K562 (cell line): Measurements from ENCODE around the gene CPHXL2. TPM values are rescaled to one million over a fixed set of nuclear protein-coding genes. Genes with fewer than 3 reads are reported as not detected.

Experiments used
- ATF7 ChIP-seq: fragments of 450-650 bp; IDR thresholded peaks from 2 replicates; pipeline ENCODE4 v1.7.1; 2014; ENCODE audit warnings: mild to moderate bottlenecking, moderate library complexity
- E2F6 ChIP-seq, 2 experiments: IDR thresholded peaks; 2 replicates each; pipeline ENCODE4 v1.6.1; 2011; ENCODE audit warnings: borderline replicate concordance in 1 of 2, control low read depth in 1 of 2, low read depth in 1 of 2, low read length in 1 of 2, mild to moderate bottlenecking in 1 of 2, mixed read lengths in 1 of 2, moderate library complexity in 1 of 2; ENCODE audit not compliant: insufficient read depth in 1 of 2, insufficient read length in 1 of 2, poor library complexity in 1 of 2, severe bottlenecking in 1 of 2; ENCODE audit errors: extremely low read depth in 1 of 2
- MAZ ChIP-seq, 2 experiments: fragments of 450-650 bp in 1 of 2; sonication (generic) in 1 of 2; formaldehyde crosslinking; IDR thresholded peaks in 1 of 2; conservative IDR thresholded peaks in 1 of 2; 2 replicates each; pipeline versions ENCODE4 v1.4.0 to v1.5.0; 2020; ENCODE audit warnings: mild to moderate bottlenecking in 1 of 2, missing genetic modification reagents in 1 of 2
- MEIS2 ChIP-seq: fragments of 450-650 bp; IDR thresholded peaks from 2 replicates; pipeline ENCODE4 v1.6.1; 2014; ENCODE audit warnings: mild to moderate bottlenecking; ENCODE audit not compliant: partially characterized antibody
- MGA ChIP-seq: fragments of 450-650 bp; IDR thresholded peaks from 2 replicates; pipeline ENCODE4 v1.6.1; 2016; ENCODE audit warnings: mild to moderate bottlenecking, moderate library complexity
- MITF ChIP-seq: IDR thresholded peaks from 2 replicates; pipeline ENCODE4 v1.6.1; 2014; ENCODE audit warnings: antibody characterized with exemption
- ZFP91 ChIP-seq: sonication (generic); formaldehyde crosslinking; IDR thresholded peaks from 2 replicates; pipeline ENCODE4 v1.8.0; 2022; ENCODE audit warnings: mild to moderate bottlenecking, missing genetic modification reagents
- polyA plus RNA-seq, 8 experiments: library from polyadenylated mRNA; depleted of rRNA in 4 of 8; stranded (reverse) in 5 of 8; unstranded in 3 of 8; fragments of >200 nt; fragmentation: Nextera tagmentation in 2 of 8; fragmentation: Illumina TruSeq in 1 of 8; extraction: Ambion mirVana in 2 of 8; extraction: Trizol in 1 of 8; gene quantifications; 2 replicates each; pipeline versions ENCODE4 v1.2.1 to v1.2.3, GENCODE V29; 2011 to 2014; ENCODE audit warnings: inconsistent platforms in 1 of 8, missing spikeins in 1 of 8
- total RNA-seq, 7 experiments: library from RNA; depleted of rRNA in 6 of 7; stranded (reverse); fragments of >200 nt in 6 of 7; fragmentation: Illumina TruSeq in 2 of 7; extraction: Trizol in 2 of 7; gene quantifications; 2 replicates each; pipeline versions ENCODE4 v1.2.1 to v1.2.3, GENCODE V29; 2011 to 2021; ENCODE audit warnings: low replicate concordance in 1 of 7

The CPHXL2 gene
- total and polyA plus RNA-seq, 9 of the 15 experiments (the other 6 are each of a cell fraction or from before 2014, with no cell fraction given), result not detected

GRCh38 chr16:75620326-75621169, 56.3 kb downstream of the CPHXL2 start (continued):
- TF ChIP-seq ZFP91 (CRISPR knock-in tag) (no peak), MGA (0 out of 2 replicates have a peak, but pooled peaks have one; percentile 51), ATF7 (peak; percentile 26; the same call in 1 of the 2 replicates), E2F6 (IDR thresholded peaks at IDR 0.05; ENCODE audit: borderline replicate concordance in 1 of 2, extremely low read depth in 1 of 2, insufficient read depth in 1 of 2, insufficient read length in 1 of 2, low read depth in 1 of 2, low read length in 1 of 2, poor library complexity in 1 of 2, severe bottlenecking in 1 of 2) (peak in 1 of 2 experiments; percentile 14), MEIS2 (peak; percentile 66), MAZ (CRISPR knock-in tag; conservative IDR thresholded peaks at IDR 0.05 in 1 of 2, IDR thresholded peaks at IDR 0.05 in 1 of 2) (peak in 1 of 2 experiments; percentile 11; a peak in 1 of 4 replicates), MITF (0 out of 2 replicates have a peak, but pooled peaks have one; percentile 25)
